Fibroblast of pulmonary artery (primary cell): Measurements from ENCODE around the gene GPR61.

ENCODE experiments used
- DNase-seq: peaks from one replicate; pipeline ENCODE4 v3.0.0-alpha.2; 2010; ENCODE audit warnings: low read depth
- H3K4me3 ChIP-seq: replicated peaks from 2 replicates; pipeline ENCODE4 v1.5.1; 2011; ENCODE audit warnings: low read depth, mild to moderate bottlenecking, control low read depth, low read length, moderate library complexity
- CTCF ChIP-seq: IDR thresholded peaks from 2 replicates; pipeline ENCODE4 v1.5.1; 2011; ENCODE audit warnings: mild to moderate bottlenecking, control low read depth, low read length, inconsistent platforms; ENCODE audit errors: missing control alignments

The GPR61 gene

DNA sequence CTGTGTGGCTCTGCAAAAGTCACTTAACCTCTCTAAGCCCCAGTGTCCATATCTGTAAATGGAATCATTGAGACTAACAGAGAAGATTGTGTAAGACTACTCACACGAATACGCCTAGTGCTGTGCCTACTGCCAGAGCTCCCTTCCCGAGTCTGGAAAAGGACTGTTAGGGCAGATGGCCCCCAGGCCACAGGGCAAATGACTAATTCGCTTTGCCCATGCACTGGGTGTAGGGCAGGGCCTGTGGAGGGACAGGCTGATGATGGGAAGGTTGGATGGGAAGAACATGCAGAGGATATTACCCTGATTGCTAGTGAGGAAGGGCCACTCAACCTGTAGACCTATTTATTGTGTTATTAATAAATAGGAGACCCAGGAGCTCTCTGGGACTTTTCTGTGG is 4.2 kb upstream of the GPR61 start:
- no peak overlapping the region for H3K4me3 ChIP-seq
- DNase-seq: no peak
- no peak for TF ChIP-seq CTCF

- no peak for DNase-seq
Observed at GRCh38 chr1:109535971-109536491, 3.6 kb upstream of the GPR61 start.

GRCh38 chr1:109537450-109538178 is 2.1 kb upstream of the GPR61 start:
- no peak overlapping the region for H3K4me3 ChIP-seq
- no peak for TF ChIP-seq CTCF
- DNase-seq: no peak

More at GRCh38 chr1:109535971-109536491, 3.6 kb upstream of the GPR61 start:
- no peak overlapping the region for H3K4me3 ChIP-seq
- no peak for TF ChIP-seq CTCF

DNA sequence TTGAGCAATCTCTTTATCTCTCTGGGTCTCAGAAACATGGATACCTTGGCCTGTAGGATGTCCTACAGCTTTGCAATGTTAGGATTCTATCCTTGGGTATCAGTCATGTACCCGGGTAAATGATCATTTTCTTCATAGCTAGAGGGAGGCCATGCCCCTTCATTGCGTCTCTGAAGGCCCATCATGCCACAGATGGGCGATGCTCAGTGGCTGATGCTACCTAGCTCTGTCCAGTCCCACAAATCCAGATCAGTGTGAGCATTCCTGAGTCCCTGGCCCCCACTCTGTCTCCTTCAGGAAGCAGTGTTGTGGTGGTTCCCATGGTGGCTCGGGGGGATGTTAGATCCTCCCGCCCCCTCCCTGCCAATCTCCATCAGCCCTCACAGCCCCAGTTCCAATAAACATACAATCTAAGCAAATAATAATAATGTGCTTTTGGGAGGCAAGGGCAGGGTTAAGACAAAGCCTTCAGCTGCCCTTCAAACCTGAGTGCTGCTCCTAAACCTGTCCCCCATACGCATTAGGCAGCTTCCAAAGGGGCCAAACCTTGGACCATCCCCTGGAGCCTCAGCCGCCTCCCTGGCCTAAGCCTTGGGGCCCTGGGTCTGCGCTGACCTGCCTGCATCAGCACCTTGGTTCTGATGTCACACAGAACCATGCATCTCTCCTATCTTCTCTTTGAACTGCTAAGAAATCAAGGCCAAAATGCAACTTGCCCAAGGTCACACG is 681 bp upstream of the GPR61 start:
- no peak for TF ChIP-seq CTCF
- H3K4me3 ChIP-seq: no peak overlapping the region
- DNase-seq: no peak

GRCh38 chr1:109541102-109541501 is 1.4 kb downstream of the GPR61 start:
- H3K4me3 ChIP-seq: no peak overlapping the region
- DNase-seq: no peak
- TF ChIP-seq CTCF: no peak

- DNase-seq: no peak
- no peak overlapping the region for H3K4me3 ChIP-seq
- no peak for TF ChIP-seq CTCF
Observed at GRCh38 chr1:109542657-109543056, 3.0 kb downstream of the GPR61 start.
